ENCODE results near the gene PALLD.

The PALLD gene

DNA sequence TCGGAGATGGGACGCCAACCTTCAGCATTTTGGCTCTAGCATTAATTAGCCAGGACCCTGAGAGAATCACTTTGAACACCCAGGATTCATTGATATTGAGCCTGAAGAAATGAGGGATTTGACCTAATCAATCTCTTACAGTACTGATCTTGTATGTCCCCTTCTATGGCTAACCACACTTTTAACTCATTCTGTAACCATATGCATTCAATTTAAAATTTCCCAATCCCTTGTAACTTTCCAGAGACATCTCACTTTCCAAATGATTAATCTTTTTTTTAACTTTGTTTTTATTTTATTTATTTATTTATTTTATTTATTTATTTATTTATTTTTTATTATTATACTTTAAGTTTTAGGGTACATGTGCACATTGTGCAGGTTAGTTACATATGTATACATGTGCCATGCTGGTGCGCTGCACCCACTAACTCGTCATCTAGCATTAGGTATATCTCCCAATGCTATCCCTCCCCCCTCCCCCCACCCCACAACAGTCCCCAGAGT lies 205.8 kb downstream of the PALLD start (continued):
- TF ChIP-seq, protein P1, sequence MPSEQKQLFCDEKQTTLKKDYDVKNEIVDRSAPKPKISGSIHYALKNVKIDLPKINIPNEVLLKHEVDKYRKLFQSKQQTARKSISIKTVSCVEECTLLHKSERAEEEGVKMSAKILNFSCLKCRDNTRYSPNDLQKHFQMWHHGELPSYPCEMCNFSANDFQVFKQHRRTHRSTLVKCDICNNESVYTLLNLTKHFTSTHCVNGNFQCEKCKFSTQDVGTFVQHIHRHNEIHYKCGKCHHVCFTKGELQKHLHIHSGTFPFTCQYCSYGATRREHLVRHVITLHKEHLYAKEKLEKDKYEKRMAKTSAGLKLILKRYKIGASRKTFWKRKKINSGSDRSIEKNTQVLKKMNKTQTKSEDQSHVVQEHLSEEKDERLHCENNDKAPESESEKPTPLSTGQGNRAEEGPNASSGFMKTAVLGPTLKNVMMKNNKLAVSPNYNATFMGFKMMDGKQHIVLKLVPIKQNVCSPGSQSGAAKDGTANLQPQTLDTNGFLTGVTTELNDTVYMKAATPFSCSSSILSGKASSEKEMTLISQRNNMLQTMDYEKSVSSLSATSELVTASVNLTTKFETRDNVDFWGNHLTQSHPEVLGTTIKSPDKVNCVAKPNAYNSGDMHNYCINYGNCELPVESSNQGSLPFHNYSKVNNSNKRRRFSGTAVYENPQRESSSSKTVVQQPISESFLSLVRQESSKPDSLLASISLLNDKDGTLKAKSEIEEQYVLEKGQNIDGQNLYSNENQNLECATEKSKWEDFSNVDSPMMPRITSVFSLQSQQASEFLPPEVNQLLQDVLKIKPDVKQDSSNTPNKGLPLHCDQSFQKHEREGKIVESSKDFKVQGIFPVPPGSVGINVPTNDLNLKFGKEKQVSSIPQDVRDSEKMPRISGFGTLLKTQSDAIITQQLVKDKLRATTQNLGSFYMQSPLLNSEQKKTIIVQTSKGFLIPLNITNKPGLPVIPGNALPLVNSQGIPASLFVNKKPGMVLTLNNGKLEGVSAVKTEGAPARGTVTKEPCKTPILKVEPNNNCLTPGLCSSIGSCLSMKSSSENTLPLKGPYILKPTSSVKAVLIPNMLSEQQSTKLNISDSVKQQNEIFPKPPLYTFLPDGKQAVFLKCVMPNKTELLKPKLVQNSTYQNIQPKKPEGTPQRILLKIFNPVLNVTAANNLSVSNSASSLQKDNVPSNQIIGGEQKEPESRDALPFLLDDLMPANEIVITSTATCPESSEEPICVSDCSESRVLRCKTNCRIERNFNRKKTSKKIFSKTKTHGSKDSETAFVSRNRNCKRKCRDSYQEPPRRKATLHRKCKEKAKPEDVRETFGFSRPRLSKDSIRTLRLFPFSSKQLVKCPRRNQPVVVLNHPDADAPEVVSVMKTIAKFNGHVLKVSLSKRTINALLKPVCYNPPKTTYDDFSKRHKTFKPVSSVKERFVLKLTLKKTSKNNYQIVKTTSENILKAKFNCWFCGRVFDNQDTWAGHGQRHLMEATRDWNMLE (tag by site-specific recombination; conservative IDR thresholded peaks at IDR 0.05; ENCODE audit: low read depth) = peak; percentile 90
- TF ChIP-seq ZNF501 (tag by site-specific recombination; IDR thresholded peaks at IDR 0.05) (peak; percentile 61; the same call in 1 of the 2 replicates), ZNF623 (tag by site-specific recombination; IDR thresholded peaks at IDR 0.05) (peak; percentile 78), ZXDB (tag by site-specific recombination; IDR thresholded peaks at IDR 0.05) (peak; percentile 78), ZNF664 (tag by site-specific recombination; IDR thresholded peaks at IDR 0.05) (peak; percentile 49; the same call in 1 of the 2 replicates), ZBTB1 (tag by site-specific recombination; IDR thresholded peaks at IDR 0.05) (0 out of 2 replicates have a peak, but pooled peaks have one; percentile 48), ZNF426 (tag by site-specific recombination; IDR thresholded peaks at IDR 0.05) (peak; percentile 92), ZNF560 (tag by site-specific recombination; IDR thresholded peaks at IDR 0.05; ENCODE audit: borderline replicate concordance) (peak; percentile 39; the same call in 1 of the 2 replicates), ZNF140 (tag by site-specific recombination; IDR thresholded peaks at IDR 0.05) (peak; percentile 60; the same call in 1 of the 2 replicates), ZNF558 (tag by site-specific recombination; IDR thresholded peaks at IDR 0.05) (peak; percentile 48; the same call in 1 of the 2 replicates), ZNF654 (tag by site-specific recombination; IDR thresholded peaks at IDR 0.05; ENCODE audit: low read depth) (peak; percentile 37), ZNF510 (tag by site-specific recombination; IDR thresholded peaks at IDR 0.05; ENCODE audit: insufficient replicate concordance) (peak; percentile 82), ZBTB21 (tag by site-specific recombination; IDR thresholded peaks at IDR 0.05) (0 out of 2 replicates have a peak, but pooled peaks have one; percentile 27), ZNF354C (tag by site-specific recombination; IDR thresholded peaks at IDR 0.05; ENCODE audit: borderline replicate concordance, low read depth) (peak; percentile 76; the same call in 1 of the 2 replicates)
- TF ChIP-seq, protein P2, sequence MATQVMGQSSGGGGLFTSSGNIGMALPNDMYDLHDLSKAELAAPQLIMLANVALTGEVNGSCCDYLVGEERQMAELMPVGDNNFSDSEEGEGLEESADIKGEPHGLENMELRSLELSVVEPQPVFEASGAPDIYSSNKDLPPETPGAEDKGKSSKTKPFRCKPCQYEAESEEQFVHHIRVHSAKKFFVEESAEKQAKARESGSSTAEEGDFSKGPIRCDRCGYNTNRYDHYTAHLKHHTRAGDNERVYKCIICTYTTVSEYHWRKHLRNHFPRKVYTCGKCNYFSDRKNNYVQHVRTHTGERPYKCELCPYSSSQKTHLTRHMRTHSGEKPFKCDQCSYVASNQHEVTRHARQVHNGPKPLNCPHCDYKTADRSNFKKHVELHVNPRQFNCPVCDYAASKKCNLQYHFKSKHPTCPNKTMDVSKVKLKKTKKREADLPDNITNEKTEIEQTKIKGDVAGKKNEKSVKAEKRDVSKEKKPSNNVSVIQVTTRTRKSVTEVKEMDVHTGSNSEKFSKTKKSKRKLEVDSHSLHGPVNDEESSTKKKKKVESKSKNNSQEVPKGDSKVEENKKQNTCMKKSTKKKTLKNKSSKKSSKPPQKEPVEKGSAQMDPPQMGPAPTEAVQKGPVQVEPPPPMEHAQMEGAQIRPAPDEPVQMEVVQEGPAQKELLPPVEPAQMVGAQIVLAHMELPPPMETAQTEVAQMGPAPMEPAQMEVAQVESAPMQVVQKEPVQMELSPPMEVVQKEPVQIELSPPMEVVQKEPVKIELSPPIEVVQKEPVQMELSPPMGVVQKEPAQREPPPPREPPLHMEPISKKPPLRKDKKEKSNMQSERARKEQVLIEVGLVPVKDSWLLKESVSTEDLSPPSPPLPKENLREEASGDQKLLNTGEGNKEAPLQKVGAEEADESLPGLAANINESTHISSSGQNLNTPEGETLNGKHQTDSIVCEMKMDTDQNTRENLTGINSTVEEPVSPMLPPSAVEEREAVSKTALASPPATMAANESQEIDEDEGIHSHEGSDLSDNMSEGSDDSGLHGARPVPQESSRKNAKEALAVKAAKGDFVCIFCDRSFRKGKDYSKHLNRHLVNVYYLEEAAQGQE (tag by site-specific recombination; IDR thresholded peaks at IDR 0.05) = peak; percentile 78
- TF ChIP-seq, protein P3, sequence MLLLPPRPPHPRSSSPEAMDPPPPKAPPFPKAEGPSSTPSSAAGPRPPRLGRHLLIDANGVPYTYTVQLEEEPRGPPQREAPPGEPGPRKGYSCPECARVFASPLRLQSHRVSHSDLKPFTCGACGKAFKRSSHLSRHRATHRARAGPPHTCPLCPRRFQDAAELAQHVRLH (tag by site-specific recombination; IDR thresholded peaks at IDR 0.05) = 0 out of 2 replicates have a peak, but pooled peaks have one; percentile 31

DNA sequence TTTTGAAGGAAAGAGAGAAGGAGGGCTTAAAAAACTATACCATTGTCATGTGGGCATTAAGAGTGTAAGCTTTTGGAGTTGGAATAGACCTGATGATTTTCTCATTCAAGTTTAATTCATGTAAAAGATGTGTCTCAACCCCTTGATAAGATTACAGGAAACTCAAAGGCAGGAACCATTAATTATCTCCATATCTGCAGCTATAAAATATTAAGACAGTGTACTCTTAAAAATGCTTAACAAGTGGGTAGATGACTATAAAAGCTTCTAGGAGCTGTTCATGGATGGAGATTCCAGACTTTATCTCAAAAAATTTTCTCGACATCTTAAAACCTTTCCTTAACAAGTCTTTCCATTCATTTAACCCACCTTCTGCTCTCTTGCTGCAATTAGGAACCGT lies 208.3 kb downstream of the PALLD start:
- CTCF ChIA-PET = no interaction called here
- TF ChIP-seq ZNF549 (tag by site-specific recombination; IDR thresholded peaks at IDR 0.05) (no peak), ZNF747 (tag by site-specific recombination; IDR thresholded peaks at IDR 0.05) (no peak), ZSCAN16 (tag by site-specific recombination; IDR thresholded peaks at IDR 0.05) (no peak), ZNF133 (tag by site-specific recombination; IDR thresholded peaks at IDR 0.05) (no peak), ZNF121 (tag by site-specific recombination; IDR thresholded peaks at IDR 0.05) (no peak), GLIS2 (tag by site-specific recombination; IDR thresholded peaks at IDR 0.05) (no peak)
- TF ChIP-seq, protein P4, sequence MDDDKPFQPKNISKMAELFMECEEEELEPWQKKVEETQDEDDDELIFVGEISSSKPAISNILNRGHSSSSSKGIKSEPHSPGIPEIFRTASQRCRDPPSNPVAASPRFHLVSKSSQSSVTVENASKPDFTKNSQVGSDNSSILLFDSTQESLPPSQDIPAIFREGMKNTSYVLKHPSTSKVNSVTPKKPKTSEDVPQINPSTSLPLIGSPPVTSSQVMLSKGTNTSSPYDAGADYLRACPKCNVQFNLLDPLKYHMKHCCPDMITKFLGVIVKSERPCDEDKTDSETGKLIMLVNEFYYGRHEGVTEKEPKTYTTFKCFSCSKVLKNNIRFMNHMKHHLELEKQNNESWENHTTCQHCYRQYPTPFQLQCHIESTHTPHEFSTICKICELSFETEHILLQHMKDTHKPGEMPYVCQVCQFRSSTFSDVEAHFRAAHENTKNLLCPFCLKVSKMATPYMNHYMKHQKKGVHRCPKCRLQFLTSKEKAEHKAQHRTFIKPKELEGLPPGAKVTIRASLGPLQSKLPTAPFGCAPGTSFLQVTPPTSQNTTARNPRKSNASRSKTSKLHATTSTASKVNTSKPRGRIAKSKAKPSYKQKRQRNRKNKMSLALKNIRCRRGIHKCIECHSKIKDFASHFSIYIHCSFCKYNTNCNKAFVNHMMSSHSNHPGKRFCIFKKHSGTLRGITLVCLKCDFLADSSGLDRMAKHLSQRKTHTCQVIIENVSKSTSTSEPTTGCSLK (tag by site-specific recombination; IDR thresholded peaks at IDR 0.05) = no peak
- TF ChIP-seq, protein P5, sequence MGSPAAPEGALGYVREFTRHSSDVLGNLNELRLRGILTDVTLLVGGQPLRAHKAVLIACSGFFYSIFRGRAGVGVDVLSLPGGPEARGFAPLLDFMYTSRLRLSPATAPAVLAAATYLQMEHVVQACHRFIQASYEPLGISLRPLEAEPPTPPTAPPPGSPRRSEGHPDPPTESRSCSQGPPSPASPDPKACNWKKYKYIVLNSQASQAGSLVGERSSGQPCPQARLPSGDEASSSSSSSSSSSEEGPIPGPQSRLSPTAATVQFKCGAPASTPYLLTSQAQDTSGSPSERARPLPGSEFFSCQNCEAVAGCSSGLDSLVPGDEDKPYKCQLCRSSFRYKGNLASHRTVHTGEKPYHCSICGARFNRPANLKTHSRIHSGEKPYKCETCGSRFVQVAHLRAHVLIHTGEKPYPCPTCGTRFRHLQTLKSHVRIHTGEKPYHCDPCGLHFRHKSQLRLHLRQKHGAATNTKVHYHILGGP (tag by site-specific recombination; IDR thresholded peaks at IDR 0.05) = no peak

More for the DNA sequence above, 208.3 kb downstream of the PALLD start:
- Histone ChIP-seq H3K4me3 (ENCODE audit: low read depth, low read length) (no peak overlapping the region), H3K36me3 (ENCODE audit: control insufficient read depth in 2 of 2, insufficient read depth in 1 of 2, low read length in 2 of 2) (no peaks in the 10 kb centered on the region; a peak in 1 of 3 replicates), H3K9me3 (ENCODE audit: control insufficient read depth, insufficient read depth, low read depth, low read length) (no peaks in the 10 kb centered on the region), H3K4me1 (ENCODE audit: control insufficient read depth, insufficient read depth, low read length) (no peaks in the 10 kb centered on the region), H3K27ac (ENCODE audit: extremely low read depth, low read depth, low read length) (no peak overlapping the region)
- POLR2A ChIA-PET = no interaction called here

Measured in HEK293 (cell line).